ENCODE measurements around the gene EXO5. TPM values are rescaled to one million over a fixed set of nuclear protein-coding genes. Genes with fewer than 3 reads are reported as not detected.

Gene EXO5
- total RNA-seq, 1 experiment from 2014 or later = 13.4 TPM

- Histone ChIP-seq H3T11ph (ENCODE audit: low read length) (no peak overlapping the region), H4K91ac (ENCODE audit: insufficient read length, low read depth, low read length) (no peak overlapping the region), H4K20me1 (ENCODE audit: control insufficient read depth, insufficient read depth, insufficient read length) (no peaks in the 10 kb centered on the region), H3K4me1 (ENCODE audit: insufficient read depth, low read length) (no peaks in the 10 kb centered on the region), H4K5ac (ENCODE audit: insufficient read length, low read depth, low read length) (no peak overlapping the region), H3K4me2 (ENCODE audit: insufficient read depth, insufficient read length, low read length) (peak overlapping the region; percentile 95), H3K56ac (ENCODE audit: insufficient read length, low read depth, low read length) (no peak overlapping the region), H3K27ac (ENCODE audit: insufficient read length, low read depth, low read length) (no peak overlapping the region), H4K8ac (replicated peaks; ENCODE audit: insufficient read length, low read depth, low read length) (no peak overlapping the region), H3K79me1 (ENCODE audit: insufficient read depth, low read depth, low read length, poor library complexity, severe bottlenecking) (no peaks in the 10 kb centered on the region), H3K9me3 (ENCODE audit: control insufficient read depth, low read depth, low read length) (no peaks in the 10 kb centered on the region), H2BK12ac (ENCODE audit: insufficient read length, low read depth, low read length) (no peak overlapping the region), H2AK5ac (ENCODE audit: insufficient read length, low read length) (no peak overlapping the region), H3K79me2 (ENCODE audit: insufficient read depth, low read length) (no peaks in the 10 kb centered on the region), H3K23ac (ENCODE audit: insufficient read length, low read depth, low read length) (no peak overlapping the region), H3K23me2 (ENCODE audit: insufficient read length, low read depth, low read length, poor library complexity, severe bottlenecking) (peaks cover 10% of the 10 kb centered on the region), H2BK15ac (ENCODE audit: low read depth, low read length) (no peak overlapping the region), H3K27me3 (ENCODE audit: insufficient read depth, low read length) (no peaks in the 10 kb centered on the region), H3K18ac (ENCODE audit: insufficient read length, low read depth, low read length) (no peak overlapping the region), H3K14ac (ENCODE audit: insufficient read depth, low read length) (no peak overlapping the region), H3K4ac (ENCODE audit: low read depth, low read length) (no peak overlapping the region), H2AFZ (ENCODE audit: low read length) (no peak overlapping the region), H2BK120ac (ENCODE audit: low read depth, low read length, poor library complexity, severe bottlenecking) (no peak overlapping the region), H2BK5ac (ENCODE audit: insufficient read length, low read length) (no peak overlapping the region), H2BK20ac (ENCODE audit: low read depth, low read length, poor library complexity, severe bottlenecking) (no peak overlapping the region), H3K9ac (ENCODE audit: extremely low read depth, insufficient read length, low read length) (no peak overlapping the region)
- TF ChIP-seq CTCF (conservative IDR thresholded peaks at IDR 0.05) = peak; percentile 80
- DNase-seq = no peak
- H3K9me3 Mint-ChIP-seq = peaks cover 0 to 2% of the 10 kb centered on the region in 2 experiments; a peak in 2 of 5 replicates
- peaks cover 11 to 18% (median 11%) of the 10 kb centered on the region in 3 experiments; a peak in 5 of 7 replicates for H3K36me3 Mint-ChIP-seq (ENCODE audit: insufficient read depth in 1 of 3, low read depth in 3 of 3)
- no peak overlapping the region for H3K27ac Mint-ChIP-seq
- peak overlapping the region; percentile 97 to 99; a peak in 4 of 5 replicates for H3K4me3 Mint-ChIP-seq
- peaks cover 4% of the 10 kb centered on the region for H3K27me3 Mint-ChIP-seq (ENCODE audit: low read depth)
- peaks cover 12 to 18% of the 10 kb centered on the region in 2 experiments for H3K4me1 Mint-ChIP-seq
Observed at GRCh38 chr1:40532844-40533424, 24.4 kb downstream of the EXO5 start.
